Measurements from ENCODE around the gene USP9Y. TPM values are rescaled to one million over a fixed set of nuclear protein-coding genes. Genes with fewer than 3 reads are reported as not detected.

The USP9Y gene
- polyA plus RNA-seq, 1 donor from 2014 or later = 164 TPM

- H4K20me1 ChIP-seq (ENCODE audit: insufficient read depth) = no peaks in the 10 kb centered on the region
- H3K4me3 ChIP-seq (ENCODE audit: low read length) = no peak overlapping the region
- no peak for TF ChIP-seq TAF1 (IDR thresholded peaks at IDR 0.05; ENCODE audit: low read depth)
- no peak for TF ChIP-seq REST (IDR thresholded peaks at IDR 0.05; ENCODE audit: borderline replicate concordance)
- no peak for TF ChIP-seq MXI1 (conservative IDR thresholded peaks at IDR 0.05; ENCODE audit: poor library complexity, severe bottlenecking)
- TF ChIP-seq RAD21 (conservative IDR thresholded peaks at IDR 0.05) = no peak
- TF ChIP-seq POLR2AphosphoS5 (IDR thresholded peaks at IDR 0.05) = no peak
- TF ChIP-seq SMC3 (conservative IDR thresholded peaks at IDR 0.05; ENCODE audit: poor library complexity) = no peak
- no peak for TF ChIP-seq EZH2 (IDR thresholded peaks at IDR 0.05; ENCODE audit: borderline replicate concordance, insufficient read depth, low read length, poor library complexity, severe bottlenecking)
- TF ChIP-seq CTCF (IDR thresholded peaks at IDR 0.05; ENCODE audit: poor library complexity, severe bottlenecking) = no peak
- TF ChIP-seq EP300 (conservative IDR thresholded peaks at IDR 0.05; ENCODE audit: poor library complexity, severe bottlenecking) = no peak
- H3F3A ChIP-seq (ENCODE audit: insufficient read depth, low read length, poor library complexity, severe bottlenecking) = no peaks in the 10 kb centered on the region
- H3K27me3 ChIP-seq (ENCODE audit: insufficient read depth, low read depth, low read length) = no peaks in the 10 kb centered on the region
- H2AFZ ChIP-seq (ENCODE audit: low read depth, low read length) = no peak overlapping the region
- no peaks in the 10 kb centered on the region for H3K79me2 ChIP-seq (replicated peaks; ENCODE audit: insufficient read depth, low read length)
- no peak overlapping the region for H3K27ac ChIP-seq (ENCODE audit: low read length)
- no peaks in the 10 kb centered on the region for H3K9me3 ChIP-seq (ENCODE audit: low read length)
- no peak overlapping the region for H3K4me2 ChIP-seq (ENCODE audit: low read length)
- H3K36me3 ChIP-seq (ENCODE audit: insufficient read depth, low read length) = peaks cover 6% of the 10 kb centered on the region
- no peaks in the 10 kb centered on the region for H3K9me2 ChIP-seq (ENCODE audit: insufficient read depth, low read length)
- no peak overlapping the region for H3K9ac ChIP-seq (ENCODE audit: low read length)
Measured at GRCh38 chrY:12744091-12744490, 43.1 kb downstream of the USP9Y start.

GRCh38 chrY:12749293-12749692 lies 48.3 kb downstream of the USP9Y start:
- Histone ChIP-seq H4K20me1 (ENCODE audit: insufficient read depth) (no peaks in the 10 kb centered on the region), H3K4me3 (ENCODE audit: low read length) (no peak overlapping the region), H3K79me2 (replicated peaks; ENCODE audit: insufficient read depth, low read length) (no peaks in the 10 kb centered on the region), H3F3A (ENCODE audit: insufficient read depth, low read length, poor library complexity, severe bottlenecking) (no peaks in the 10 kb centered on the region), H3K4me2 (ENCODE audit: low read length) (no peak overlapping the region), H3K27ac (ENCODE audit: low read length) (no peak overlapping the region), H3K9me3 (ENCODE audit: low read length) (no peaks in the 10 kb centered on the region), H3K9me2 (ENCODE audit: insufficient read depth, low read length) (no peaks in the 10 kb centered on the region), H3K27me3 (ENCODE audit: insufficient read depth, low read depth, low read length) (no peaks in the 10 kb centered on the region), H2AFZ (ENCODE audit: low read depth, low read length) (no peak overlapping the region), H3K9ac (ENCODE audit: low read length) (no peak overlapping the region), H3K36me3 (ENCODE audit: insufficient read depth, low read length) (no peaks in the 10 kb centered on the region)
- TF ChIP-seq EZH2 (IDR thresholded peaks at IDR 0.05; ENCODE audit: borderline replicate concordance, insufficient read depth, low read length, poor library complexity, severe bottlenecking) (no peak), RAD21 (conservative IDR thresholded peaks at IDR 0.05) (no peak)

- Histone ChIP-seq H3F3A (ENCODE audit: insufficient read depth, low read length, poor library complexity, severe bottlenecking) (no peaks in the 10 kb centered on the region), H4K20me1 (ENCODE audit: insufficient read depth) (no peaks in the 10 kb centered on the region), H3K36me3 (ENCODE audit: insufficient read depth, low read length) (no peaks in the 10 kb centered on the region), H3K79me2 (replicated peaks; ENCODE audit: insufficient read depth, low read length) (no peaks in the 10 kb centered on the region), H3K4me2 (ENCODE audit: low read length) (no peak overlapping the region), H3K4me3 (ENCODE audit: low read length) (no peak overlapping the region), H2AFZ (ENCODE audit: low read depth, low read length) (no peak overlapping the region), H3K9me3 (ENCODE audit: low read length) (no peaks in the 10 kb centered on the region), H3K27me3 (ENCODE audit: insufficient read depth, low read depth, low read length) (no peaks in the 10 kb centered on the region), H3K9me2 (ENCODE audit: insufficient read depth, low read length) (no peaks in the 10 kb centered on the region), H3K9ac (ENCODE audit: low read length) (no peak overlapping the region), H3K27ac (ENCODE audit: low read length) (no peak overlapping the region)
- no peak for TF ChIP-seq REST (IDR thresholded peaks at IDR 0.05; ENCODE audit: borderline replicate concordance)
- TF ChIP-seq TAF1 (IDR thresholded peaks at IDR 0.05; ENCODE audit: low read depth) = no peak
- TF ChIP-seq POLR2AphosphoS5 (IDR thresholded peaks at IDR 0.05) = no peak
- TF ChIP-seq CTCF (IDR thresholded peaks at IDR 0.05; ENCODE audit: poor library complexity, severe bottlenecking) = no peak
- TF ChIP-seq MXI1 (conservative IDR thresholded peaks at IDR 0.05; ENCODE audit: poor library complexity, severe bottlenecking) = no peak
- no peak for TF ChIP-seq EZH2 (IDR thresholded peaks at IDR 0.05; ENCODE audit: borderline replicate concordance, insufficient read depth, low read length, poor library complexity, severe bottlenecking)
- no peak for TF ChIP-seq SMC3 (conservative IDR thresholded peaks at IDR 0.05; ENCODE audit: poor library complexity)
- no peak for TF ChIP-seq EP300 (conservative IDR thresholded peaks at IDR 0.05; ENCODE audit: poor library complexity, severe bottlenecking)
- TF ChIP-seq RAD21 (conservative IDR thresholded peaks at IDR 0.05) = no peak
Measured at GRCh38 chrY:12752856-12753255, 51.8 kb downstream of the USP9Y start.
